Daoy (cell line): ENCODE results near the gene BBLN. TPM values are rescaled to one million over a fixed set of nuclear protein-coding genes. Genes with fewer than 3 reads are reported as not detected.

ENCODE experiments used
- DNase-seq: peaks from one replicate; pipeline ENCODE4 v3.0.0-alpha.2; 2015; ENCODE audit warnings: low read depth
- total RNA-seq: library from RNA; depleted of rRNA; stranded (reverse); fragments of >200 nt; shearing (Covaris generic); gene quantifications from 2 replicates; pipeline ENCODE4 v1.2.3, GENCODE V29; 2014

Gene BBLN
- total RNA-seq, 1 experiment from 2014 or later: 121 TPM

DNA sequence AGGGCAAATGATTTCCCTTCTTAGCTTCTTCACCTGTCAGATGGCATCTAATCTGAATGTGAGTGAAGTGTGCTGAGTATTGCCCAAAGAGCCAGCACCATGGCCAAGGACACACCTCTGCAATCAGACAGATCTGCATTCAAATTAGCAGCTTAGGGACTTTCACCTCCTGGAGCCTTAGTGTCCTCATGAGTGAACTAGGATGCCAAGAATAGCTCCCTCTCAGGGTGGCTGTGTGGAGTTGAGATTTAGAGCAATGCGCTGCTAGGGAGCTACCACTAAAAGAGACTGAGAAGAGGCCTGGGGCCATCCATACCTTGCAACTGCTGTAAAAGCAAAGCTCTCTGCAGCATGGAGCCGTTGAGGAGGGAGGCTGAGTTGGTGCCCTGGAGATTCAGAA is 29.9 kb downstream of the BBLN start:
- no peak for DNase-seq

DNA sequence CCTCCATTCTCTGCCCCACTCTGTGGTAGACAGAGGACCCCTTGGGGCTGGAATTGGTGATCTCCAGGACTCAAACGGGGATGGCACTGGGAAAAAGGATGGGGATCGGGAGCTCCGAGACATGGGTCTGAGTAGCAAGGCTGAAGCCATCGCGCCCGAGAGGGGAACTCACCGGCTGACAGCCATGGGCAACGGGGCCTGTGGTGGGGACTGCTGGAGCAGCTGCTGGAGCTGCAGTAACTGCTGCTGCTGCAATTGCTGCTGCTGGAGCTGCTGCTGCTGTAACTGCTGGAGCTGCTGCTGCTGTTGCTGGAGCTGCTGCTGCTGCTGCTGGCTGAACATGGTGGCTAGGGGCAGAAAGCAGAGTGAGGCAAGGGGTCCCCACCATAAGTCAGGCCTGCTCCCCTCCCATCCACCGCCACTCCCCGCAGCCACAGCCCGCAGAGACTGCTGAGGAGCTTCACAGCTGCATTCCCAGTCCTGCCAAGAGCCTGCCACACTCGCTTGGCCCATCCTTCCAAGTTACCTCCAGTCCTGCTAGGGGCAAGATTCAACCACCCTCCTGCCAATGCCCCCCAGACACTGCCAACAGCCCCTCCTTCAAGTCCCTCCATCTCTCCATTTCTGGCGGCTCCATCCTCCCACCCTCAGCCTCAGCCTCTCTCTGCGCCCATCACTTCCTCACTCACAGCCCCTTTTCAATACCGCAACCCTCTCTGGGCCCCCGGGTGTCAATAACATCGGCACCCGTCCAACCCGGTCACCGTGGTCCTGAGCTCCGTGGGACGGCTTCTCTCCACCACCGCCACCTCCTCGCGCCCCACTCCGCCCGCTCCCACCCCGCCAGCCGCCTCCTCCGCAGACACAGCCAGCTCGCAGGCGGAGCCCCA is 30.7 kb downstream of the BBLN start:
- no peak for DNase-seq

DNA sequence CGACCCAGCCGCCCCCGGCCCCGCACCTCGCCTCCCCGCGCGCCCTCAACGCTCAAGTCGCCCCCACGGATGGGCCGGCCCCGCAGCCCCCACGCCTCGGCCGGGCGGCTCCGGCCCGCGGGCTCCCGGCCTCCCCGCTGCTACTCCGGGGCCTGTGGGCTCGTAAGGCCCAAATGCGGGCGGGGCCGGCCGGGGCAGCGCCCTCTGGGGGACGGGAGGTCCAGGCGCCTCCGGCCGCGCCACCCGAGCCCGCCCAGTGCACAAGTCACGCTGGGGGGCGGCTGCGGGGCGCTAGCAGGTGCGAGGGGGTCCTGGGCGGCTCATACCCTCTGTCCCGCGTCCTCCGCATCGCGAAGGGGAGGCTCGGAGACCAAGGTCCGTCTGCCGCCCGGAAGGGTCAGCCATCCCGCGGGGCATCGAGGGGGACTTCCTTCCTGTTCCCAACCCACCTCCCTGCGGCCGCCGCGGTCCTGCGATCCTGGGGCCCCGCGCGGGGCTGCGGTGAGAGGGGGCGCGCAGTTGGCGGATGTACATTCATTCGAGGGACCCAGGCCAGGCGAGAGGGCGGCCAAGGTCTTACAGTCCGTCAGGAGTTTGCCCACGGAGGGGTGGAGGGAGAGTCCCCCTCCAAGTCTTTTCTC is 31.5 kb downstream of the BBLN start, which contains the start of gene CIZ1:
CIZ1 (minus strand) TSS at position 167 of the 641 bp plus-strand sequence. CDS start 715 bp downstream, outside the sequence.
- DNase-seq: peak; percentile 89

DNA sequence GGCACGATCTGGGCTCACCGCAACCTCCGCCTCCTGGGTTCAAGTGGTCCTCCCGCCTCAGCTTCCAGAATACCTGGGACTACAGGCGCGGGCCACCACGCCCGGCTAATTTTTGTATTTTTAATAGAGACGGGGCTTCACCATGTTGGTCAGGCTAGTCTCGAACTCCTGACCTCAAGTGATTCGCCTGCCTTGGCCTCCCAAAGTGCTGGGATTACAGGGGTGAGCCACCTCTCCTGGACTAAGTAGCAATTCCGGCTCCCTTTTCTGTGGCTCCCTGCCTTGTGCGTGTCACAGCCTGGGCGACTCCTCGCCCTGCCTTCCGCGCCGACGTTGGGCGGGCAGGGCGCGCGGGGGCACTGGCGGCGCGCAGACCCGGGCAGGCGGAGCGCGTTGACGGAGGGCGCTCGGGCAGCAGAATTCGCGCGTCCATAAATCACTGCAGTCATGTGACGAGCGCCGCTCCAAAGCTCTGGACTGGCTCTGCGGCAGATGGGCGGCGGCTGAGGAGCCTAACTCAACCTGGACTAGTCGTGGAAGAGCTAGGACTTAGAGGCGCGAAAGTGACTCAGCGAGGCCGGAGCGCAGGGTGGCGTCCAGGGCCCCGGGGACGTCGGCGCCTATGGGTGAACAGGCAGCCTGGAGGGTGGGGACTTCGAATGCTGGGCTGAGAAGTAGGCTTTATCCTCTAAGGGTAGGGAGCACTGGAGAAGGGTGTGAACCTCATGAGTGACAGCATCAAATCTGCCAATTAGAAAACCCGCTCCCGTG is 32.7 kb downstream of the BBLN start:
- DNase-seq: peak; percentile 89

DNA sequence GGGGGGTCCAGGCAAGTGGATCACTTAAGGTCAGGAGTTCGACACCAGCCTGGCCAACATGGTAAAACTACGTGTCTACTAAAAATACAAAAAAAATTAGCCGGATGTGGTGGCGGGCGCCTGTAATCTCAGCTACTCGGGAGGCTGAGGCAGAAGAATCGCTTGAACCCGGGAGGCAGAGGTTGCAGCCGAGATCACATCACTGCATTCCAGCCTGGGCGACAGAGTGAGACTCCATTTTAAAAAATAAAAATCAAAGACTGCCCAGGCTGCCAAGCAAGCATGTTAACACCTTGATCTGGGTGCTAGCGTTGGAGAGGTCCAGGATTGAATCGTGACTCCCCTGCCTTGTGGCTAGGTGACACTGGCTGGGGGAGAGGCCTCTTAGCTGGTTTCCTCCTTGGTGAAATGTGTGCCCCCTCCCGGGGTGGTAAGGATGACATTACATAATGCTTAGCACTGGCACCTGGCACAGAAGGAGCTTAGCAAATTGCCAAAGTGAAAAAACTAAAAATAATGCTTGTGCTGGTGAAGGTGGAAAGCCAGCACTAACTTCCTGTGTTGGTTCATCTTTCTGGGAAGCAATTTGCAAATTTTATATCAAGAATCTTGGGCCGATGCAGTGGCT is 33.5 kb downstream of the BBLN start:
- no peak for DNase-seq

DNA sequence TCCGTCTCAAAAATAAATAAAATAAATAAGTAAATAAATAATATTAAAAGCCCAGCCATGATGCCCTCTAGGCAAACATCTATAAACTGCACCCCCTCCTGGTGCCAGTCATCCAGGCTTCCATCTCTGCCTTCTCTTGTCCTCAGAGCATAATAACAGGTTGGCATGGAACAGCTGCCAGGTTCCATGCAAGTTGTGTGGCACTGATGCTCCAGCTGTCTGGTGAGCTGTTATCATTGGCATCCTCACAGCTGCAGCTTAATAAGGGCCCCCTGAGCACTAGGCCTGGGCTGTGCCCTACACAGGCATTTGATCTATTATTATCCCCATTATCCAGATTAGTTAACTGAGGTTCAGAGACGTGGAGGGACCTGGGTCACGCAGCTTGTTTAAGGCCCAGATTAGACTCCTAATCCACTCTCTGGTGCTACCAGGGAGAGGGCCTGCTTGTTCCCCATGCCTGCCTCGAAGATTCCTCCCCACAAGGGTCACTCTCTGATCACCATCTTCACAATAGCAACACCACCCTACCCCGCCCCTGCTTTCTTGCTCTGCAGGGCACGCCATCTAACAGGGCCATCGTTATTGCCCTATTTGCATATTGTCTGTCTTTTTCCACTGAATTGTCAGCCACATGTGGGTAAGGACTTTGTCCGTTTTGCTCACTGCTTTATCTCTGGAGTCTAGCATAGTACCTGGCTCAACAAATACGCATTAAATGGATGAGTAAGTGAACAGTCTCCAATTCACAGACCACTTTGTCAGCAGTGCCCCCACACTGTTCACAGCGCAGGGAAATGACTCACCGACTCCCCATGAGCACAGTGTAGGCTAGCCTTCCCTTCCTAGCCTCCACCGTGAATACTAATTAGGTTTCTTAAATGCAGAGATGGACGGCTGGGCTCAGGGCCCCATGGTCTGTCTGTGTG is 41.6 kb downstream of the BBLN start:
- peak; percentile 81 for DNase-seq

DNA sequence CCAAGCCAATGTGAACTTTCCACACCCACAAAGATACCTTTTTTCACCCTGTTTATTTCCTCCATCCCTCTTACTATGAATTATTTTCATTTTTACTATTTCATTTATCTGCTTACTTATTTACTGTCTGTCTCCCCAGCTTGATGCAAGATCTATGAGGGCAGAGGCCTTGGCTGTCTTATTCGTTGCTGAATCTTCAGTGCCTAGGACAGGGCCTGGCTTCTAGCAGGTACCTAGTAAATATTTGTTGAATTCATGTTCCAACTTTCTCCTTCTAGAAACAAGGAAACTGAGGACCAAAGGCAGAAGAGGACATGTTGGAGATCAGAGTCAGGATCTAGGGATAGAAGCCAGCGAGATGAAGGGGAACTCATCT is 42.6 kb downstream of the BBLN start:
- DNase-seq: no peak

DNA sequence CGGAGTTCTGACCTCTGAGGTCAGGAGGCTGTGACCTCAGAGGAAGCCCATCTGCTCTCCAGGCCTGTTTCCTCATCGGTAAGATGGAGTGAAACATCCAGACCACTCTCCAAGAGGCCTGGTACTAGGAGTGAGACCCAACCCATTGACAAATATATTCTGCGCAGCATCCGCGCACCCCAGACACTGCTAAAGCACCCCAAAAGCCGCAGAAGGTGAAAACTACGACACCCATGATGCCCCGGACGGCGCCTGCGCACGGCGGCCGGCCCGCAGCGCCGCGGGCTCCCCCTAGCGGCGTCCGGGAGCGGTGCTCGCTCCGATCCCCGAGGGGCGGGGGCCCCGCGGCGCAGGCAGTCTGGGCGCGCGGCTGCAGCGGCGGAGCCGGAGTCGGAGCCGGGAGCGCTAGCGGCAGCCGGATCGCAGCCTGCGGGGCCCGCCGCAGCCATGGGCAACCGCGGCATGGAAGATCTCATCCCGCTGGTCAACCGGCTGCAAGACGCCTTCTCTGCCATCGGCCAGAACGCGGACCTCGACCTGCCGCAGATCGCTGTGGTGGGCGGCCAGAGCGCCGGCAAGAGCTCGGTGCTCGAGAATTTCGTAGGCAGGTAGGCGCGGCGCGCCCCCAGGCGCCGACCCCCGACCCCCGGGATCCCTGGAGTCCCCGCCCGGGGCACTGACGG is 43.1 kb downstream of the BBLN start, which contains the start of gene DNM1:
DNM1 (plus strand) TSS at position 356 of the 683 bp plus-strand sequence; CDS start at position 448, 92 bp downstream.
- peak; percentile 88 for DNase-seq

DNA sequence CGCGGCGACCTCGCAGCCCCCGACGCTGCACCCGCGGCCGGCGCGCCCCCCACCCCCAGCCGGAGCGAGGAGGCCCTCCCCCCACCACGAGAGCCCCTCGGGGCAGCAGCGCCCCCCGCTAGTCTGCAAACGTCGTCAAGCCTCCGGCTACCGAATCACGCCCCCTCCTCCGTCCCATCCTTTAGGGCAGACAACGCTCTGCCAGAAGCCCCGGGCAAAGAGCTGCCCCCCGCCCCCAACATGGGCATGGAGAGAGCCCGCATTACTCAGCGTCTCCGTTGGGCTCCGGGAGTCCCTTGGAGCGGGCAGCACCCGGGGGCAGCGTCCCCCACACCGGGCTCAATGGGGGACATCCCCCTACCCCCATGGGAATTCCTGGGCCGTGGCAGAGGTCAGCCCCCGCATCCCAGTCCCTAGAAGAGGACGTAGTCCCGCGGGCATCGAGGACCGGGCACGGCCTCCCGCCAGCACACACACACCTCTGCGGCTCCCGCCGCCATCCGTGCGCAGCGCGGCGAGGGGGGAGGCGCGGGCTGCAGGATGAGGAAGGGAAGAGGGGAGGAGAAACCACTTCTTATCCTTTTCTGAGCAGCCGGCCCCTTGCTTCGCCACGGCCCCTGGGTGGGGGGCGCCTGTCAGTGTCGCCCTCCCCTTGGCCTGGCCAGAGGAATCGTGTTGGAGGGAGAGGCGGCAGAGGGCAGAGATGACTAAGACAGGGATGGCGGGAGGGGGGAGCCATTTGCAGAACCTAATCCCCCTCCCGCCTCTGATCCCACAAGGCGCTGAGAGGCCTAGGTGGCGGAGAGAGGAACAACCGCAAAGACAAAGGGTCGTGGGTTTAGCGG is 43.9 kb downstream of the BBLN start:
- peak; percentile 75 for DNase-seq

DNA sequence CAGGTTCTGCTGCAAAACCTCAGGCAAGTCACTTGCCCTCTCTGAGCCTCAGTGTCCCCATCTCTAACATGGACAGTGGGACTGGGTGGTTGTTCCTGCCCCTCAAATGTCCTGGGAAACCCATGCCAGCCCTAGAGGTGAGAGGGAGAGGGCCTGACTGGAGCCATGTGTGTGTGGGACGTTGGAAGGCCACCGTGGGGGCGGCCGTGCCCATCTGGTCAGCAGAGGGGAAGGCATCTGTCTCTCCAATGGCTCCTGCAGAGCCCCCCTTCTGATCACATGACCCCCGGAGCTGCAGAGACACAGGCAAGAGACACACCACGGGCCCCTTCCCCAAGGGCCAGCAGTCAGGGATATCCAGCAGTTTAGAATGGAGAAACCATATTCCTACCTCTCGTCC is 44.8 kb downstream of the BBLN start:
- no peak for DNase-seq

DNA sequence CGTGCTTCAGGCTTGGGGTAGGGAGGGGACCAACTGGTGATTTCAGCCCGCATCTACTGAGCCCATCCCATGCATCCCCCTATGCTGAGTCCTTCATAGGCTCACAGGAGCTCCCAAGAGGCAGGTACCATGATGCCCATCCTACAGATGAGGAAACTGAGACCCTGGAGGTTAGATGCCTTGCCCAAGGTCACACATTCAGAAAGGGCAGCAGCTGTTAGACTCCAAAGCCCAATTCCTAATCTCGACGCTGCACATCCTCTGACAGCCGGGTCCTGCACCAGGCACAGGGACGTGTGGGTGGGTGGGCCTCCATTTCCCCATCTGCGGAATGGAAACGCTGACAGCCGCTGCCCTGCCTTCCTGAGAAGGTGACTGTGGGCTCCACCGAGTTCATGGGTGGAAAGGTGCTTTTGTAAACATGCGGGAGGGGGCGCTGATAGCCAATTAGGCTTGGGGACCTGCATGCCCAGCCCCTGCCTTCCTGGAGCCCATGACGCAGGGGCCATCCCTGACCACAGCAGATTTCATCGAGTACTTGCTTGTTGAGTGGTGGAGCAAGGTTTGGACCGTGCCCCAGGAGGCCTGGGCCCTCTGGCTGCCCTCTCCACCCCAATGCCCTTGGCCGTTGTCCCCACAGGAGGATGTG is 45.4 kb downstream of the BBLN start:
- no peak for DNase-seq

DNA sequence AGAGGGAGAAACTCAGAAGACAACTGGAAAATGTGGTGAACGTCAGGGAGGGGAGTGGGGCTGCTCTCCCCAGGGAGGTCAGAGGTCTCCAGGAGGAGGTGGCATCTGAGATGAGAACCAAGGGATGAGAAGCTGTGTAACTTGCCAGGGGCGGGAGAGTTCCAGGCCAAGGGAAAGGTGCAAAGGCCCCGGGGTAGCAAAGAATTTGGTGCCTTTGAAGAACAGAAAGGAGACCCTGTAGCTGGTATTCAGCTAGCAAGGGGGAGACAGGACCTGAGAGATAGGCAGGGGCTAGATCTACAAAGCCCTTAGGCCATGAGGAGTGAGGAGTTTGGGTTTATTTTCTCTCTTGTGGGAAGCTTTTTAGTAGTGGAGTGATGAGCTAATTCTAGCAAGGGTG is 46.4 kb downstream of the BBLN start:
- no peak for DNase-seq

DNA sequence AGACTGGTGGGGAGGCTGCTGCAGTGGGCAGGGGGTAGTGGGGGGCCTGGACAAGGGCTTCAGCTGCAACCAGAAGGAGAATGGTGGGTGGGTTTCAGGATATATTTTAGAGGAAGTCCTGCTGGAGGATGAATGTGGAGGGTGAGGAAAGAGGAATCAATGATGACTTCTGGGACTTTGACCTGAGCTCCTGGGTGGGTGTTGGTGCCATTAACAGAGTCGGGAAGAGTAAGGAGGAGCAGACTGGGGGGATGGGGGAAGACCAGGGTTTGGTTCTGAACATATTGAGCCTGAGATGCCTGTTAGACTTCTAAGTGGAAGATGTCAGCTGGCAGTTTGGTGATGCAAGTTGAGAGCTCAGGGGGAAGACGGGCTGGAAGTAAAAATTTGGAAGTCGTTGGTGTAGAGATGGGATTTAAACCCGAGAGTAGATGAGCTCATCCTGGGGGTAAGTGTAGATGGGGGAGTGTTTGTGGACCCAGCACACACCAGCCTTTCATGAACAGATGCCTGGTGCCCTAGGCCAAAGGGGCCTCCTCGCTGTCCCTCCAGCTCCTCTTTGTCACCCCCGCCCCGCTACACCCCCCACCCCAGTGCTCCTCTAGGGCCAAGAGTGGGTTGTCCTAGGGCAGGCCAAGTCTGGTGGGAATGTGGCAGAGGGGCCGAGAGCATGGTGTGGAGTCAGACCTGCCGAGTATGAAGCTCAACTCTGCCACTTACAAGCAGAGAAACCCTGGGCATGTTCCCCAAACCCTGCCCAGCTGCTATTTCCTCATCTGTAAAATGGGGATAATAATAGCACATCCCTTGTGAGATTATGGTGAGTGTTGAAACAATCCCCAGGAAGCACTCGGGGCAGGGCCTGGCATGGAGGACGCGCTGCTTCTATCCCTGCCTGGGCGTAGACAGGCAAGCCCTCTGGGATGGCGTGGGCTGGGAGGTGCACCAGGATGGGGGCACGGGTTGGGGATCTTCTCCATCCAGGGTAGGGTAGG is 47.1 kb downstream of the BBLN start:
- no peak for DNase-seq

DNA sequence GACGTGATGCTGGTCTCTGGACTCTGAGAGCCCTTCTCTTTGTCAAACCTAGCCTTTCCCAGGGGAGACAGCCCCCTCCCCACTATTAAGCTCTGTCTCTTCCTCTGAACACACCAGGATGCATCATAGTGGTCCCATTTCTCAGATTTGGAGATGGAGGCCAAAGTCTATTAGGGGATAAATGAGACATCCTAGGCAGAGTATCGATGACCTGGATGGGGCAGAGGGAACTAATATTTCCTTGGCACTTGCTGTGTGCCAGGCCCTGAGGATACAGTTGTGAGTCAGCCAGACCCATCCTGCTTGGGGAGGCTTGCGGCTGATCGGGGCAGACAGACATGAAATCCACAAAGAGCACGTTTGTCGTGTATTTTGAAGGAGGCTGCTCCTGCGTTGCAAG is 48.3 kb downstream of the BBLN start:
- no peak for DNase-seq

DNA sequence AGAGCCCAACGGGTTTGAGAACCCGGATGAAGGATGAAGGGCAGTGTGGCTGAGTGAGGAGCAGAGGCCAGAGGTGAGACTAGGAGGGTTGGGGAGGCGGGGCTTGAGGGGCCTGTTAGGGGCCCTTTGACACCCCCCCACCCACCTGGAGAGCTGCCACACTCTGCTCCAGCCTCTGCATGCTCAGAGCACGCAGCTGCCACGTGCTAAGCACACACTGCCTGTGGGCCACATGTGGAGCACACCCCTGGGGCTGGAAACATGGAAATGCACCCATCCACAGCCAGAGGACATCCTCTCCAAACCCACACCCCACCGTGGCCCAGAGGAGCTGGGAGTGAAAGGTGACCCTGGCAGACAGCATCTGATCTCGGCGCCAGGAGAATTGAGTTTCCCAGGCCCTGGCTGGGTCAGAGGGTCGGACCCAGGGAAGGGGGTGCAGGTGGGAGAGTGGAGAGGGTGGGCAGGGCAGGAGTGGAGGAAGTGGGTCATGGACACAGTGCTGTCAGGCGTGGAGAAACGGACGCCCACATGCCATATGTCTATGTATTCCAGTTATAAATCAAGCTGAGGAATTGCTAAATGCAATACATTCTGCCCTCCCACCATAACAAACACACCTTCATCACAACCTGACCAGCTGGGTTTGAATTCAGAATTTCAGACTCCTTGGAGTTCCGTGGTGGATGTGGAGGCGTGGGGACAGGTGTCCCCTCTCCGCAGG is 49.0 kb downstream of the BBLN start:
- no peak for DNase-seq

DNA sequence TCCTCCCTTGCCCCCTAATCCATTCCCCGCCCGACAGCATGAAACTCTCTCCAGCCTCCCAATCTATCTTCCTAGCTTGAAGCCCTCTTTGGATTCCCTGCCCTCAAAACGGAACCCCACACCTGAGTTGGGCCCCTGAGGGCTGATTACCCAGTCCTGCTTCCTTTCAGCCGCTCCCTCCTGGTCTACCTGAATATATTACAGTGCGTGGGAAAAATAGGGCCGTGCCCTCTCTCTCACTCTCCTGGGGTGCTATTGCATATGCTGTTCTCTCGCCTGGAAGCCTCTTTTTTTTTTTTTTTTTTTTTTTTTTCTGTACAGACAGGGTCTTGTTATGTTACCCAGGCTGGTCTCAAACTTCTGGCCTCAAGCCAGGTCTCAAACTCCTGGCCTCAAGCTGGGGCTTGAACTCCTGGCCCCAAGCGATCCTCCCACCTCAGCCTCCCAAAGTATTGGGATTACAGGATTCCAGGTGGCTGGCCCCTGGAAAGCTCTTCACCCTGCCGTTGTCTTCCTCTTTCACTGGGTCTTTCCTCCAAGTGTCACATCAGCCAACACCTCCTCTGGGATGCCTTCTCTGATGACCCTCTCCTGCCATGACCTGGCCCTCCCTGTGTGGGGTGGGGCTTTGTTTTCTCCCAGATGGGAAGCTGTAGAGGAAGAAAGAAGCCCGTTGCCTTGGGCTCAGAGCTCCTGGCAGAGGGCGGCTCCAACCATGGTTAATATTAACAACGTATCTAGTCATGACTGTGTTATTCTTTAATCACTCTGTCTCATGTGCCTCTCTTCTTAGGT is 51.3 kb downstream of the BBLN start:
- no peak for DNase-seq
